ENCODE results near the gene HOXA1.

HOXA1 gene

DNA sequence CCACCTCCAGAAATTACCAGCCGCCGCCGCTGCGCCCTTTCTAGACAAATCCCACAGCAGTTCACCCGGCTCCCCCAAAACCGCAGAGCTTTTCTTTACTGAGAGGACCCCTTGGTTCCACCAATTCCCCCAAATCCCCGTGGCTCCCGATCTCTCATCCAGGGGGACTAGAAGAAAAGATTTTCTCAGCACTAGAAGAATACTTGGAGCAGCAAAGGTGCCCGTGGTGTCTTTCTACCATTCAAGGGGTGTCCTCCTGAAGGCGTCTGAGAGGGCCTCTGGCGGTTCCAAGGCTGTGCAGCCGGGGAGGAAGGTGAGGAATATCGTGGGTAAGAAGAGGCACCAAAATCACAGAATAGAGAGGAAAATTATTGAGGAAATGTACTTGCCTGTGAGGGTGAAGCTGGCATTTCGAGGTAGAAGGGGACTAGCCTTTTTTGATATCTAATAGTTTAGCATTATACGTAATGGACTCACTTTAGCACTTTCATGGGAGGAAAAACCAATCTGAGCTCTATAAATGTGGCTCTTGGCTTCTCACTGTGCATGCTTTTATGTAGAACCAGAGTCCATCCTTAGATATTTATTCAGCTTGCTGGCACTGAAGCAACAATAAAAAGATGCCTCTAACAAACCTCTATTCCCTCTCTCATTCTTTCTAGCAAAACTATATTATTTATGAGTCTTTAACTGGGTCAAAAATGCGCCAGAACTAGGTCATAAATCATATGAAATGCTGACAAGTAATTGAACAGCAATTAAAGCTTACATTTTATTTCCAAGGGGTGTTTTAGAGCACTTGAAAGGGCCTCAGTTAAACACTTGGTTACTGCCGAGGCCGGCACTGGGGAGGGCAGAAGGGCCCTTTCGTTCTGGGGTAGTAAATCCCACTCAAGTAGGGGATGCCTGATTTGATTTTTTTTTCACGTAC, 20.5 kb upstream of the HOXA1 start:
- DNase-seq = no peak

DNA sequence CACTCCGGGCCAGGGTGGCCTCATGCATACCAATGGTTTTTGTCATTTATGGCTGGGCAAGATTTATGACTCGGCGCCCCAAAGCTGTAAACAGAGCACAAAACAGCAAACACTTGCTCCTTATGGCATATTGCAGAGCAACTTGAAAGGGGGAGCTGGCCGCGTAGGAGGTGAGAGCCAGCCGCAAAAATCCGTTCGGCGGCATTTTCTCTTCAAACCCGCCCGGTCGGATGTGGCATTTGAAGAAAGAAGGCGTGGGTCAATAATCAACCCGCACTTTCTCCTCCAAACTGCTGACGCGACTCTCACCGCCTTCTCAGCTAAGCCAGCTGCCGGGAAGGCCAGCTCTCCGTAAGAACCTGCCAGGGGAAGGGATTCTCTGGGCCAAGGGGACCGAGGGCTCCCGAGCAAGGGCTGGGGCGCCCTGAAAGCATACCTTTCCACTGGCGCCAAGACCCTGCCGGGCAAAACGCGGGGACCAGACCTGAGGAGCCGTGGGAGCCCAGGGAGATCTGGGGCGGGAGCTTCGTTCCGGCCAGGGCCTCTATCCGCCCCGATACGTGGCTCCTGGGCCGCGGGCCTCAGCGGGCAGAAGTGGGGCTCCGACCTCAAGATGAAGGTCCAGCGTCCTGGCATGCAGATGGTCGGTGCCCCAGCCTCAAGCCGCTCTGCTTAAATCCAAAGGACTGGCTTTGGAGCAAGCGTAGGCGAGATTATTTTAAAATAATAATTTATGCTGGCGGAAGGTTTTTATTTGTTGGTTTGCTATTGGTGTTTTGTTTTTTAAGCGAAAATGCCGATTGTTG, 19.6 kb upstream of the HOXA1 start:
- no peak for DNase-seq

DNA sequence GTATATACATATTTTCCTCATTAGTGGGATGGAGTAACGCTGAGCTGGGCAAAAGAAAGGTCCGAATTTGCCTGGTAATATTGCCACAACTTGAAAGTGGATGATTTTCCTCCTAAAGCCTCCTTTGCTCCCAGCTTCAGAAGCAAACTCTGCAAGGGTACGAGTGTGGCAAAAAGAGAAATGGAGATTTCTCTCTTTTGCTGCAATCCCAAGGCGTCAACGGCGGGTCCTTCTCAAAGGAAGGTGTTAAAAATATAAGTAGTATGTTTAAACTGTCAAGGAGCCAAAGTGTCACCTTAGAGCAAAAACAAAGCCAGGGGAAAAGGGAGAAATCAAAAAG, 19.1 kb upstream of the HOXA1 start:
- DNase-seq = no peak

DNA sequence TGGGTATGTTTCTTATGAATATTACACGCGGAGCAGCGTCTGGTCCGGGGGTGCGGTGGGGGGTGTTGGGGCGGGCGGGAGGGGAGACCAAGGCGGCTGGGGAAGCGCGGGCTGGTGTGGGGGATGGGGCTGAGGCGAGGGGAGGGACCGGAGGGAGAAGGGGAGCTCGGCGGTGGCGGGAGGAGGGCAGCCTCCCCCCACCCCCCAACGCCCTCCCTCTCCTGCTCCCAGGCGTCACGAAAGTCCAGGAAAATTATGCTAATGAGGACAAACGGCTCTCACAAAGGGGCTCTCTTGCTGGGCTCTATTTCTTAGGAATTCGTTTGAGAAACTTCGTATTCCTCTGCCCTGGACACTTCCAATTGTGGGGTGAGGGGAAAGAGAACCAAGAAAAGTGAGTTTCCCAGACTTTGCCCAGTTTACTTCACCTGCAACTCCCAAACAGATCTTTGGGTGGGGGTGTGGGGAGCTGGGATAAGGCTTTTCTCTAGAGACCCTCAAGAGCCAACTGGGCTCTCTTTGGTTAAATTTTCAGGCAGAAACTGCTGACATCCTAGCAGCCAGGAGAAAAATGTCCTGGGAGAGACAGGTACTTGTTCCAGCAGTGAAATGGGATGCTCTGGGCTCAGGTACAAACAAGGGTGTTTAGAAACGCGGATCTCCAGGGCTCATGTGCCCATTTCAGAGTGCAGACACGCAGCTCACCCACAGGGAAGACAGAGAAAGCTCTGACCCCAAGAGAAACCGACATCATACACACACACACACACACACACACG, 18.4 kb upstream of the HOXA1 start:
- DNase-seq = no peak

DNA sequence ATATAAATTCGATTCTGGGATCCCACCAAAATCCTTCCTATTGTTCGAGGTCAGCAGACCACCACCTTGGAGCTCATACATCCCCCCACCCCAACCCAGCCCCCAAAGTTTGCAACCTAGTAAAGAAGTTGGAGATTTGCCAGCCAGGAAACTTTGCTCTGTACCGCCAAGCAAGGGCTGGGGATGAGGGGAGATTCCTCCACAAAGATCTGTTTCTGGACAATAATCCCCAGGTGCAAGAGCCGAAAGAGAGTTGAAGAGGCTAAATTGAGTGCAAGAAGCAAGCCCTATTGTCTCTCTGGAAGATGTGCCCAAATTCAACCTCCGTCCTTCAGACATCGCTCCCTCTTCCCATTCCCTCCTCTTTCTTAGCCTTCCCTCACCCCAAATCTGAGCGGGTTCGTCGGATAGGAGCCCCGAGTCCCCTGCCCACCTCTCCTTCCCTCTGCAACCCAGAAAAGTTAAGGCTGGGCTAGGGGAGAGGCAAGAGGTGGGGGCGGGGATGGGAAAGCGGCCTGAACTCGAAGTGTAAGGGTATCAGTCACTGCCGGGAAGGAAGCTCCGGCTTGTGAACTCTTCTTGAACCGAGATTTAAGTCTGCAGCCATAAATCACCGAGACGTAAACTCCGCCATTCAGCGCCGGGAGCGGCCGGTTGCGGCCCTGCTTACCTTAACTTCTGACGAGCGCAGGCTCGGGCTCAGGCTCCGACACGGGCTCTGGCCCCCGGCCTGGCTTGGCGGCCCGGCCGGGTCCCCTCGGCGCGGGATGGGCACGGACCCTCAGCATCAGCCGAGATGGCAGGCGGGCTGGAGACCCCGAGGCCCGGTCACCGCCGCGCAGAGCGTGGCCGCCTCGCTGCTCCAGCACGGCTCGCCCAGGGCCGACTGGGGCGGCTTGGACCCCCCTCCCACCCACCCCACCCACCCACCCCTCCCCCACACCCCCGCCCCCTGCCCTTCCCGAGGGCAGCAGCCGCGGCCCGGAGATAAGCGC, 17.5 kb upstream of the HOXA1 start:
- peak; percentile 16 for DNase-seq

DNA sequence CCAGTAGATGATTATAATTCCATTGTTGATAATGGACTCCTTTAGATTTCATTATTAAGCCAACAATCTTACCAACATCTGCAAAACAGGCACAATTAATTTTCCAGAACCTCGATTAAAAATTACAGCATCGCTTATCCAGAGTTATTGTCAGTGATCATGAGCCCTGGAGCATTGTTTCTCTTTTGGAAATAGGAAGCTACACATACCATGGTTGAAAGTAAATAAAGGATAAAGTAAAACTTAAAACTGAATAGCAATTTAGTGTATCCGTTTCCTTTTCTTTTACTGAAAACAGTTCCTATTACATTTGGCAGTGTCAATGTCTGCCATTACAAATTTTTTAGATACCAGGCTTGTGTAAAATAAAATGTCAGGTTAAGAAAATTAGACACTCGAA, 16.6 kb upstream of the HOXA1 start:
- DNase-seq = no peak

DNA sequence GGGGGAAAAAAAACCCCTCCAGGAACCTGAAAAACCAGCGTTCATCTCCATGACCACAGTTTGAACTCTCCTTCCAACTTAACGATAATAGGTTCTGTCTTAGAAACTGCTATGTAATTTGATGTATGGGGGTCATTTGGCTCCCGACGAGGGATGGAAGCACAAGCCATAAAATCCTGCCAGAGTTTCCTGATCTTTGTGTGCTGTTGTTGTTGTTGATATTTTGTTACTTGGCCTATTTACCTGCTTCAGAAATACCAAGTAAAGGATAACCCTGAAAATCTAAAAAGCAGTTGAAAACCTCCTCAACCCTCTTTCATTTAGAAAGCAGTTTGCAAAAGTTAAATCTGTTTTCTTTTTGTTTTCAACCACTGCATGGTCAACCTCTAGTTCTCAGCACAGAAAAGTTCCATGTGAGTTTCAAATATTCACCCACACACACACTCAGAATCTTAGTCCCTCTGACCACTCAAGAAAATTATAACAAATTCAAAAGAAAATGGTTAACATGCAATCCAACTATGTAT, 16.0 kb upstream of the HOXA1 start:
- DNase-seq = no peak

DNA sequence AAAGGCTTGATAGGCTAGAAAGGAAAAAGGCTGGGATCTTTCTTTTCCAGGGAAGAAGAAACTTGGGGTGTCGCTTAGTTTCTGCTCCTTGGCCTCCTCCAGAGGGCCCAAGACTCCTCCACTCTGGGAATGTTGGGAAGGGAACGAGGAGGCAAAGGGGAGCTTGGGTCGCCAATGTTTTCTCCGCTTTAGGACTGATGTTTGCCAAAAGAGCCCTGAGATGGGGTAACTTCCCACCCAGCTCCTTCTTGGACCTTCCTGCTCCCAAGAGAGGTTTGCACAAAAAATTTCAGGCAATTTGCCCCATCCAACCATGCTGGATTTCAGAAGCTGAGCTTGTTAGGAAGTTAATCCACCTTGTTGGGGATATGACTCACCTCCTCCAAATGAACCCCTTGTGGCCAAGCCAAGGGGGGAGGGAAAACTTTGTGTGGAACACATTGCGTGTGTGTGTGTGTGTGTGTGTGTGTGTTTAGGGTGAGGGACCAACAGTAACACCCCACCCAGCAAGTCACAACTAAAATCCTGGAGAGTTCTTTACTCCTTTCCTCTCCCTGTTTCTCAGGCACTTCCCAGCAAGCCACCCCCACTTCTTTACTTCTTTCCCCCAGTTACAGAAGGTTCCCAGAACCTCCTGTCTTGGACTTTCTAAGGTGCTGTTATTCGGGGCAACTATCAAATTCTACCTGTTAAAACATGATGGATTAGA, 15.4 kb upstream of the HOXA1 start:
- no peak for DNase-seq

DNA sequence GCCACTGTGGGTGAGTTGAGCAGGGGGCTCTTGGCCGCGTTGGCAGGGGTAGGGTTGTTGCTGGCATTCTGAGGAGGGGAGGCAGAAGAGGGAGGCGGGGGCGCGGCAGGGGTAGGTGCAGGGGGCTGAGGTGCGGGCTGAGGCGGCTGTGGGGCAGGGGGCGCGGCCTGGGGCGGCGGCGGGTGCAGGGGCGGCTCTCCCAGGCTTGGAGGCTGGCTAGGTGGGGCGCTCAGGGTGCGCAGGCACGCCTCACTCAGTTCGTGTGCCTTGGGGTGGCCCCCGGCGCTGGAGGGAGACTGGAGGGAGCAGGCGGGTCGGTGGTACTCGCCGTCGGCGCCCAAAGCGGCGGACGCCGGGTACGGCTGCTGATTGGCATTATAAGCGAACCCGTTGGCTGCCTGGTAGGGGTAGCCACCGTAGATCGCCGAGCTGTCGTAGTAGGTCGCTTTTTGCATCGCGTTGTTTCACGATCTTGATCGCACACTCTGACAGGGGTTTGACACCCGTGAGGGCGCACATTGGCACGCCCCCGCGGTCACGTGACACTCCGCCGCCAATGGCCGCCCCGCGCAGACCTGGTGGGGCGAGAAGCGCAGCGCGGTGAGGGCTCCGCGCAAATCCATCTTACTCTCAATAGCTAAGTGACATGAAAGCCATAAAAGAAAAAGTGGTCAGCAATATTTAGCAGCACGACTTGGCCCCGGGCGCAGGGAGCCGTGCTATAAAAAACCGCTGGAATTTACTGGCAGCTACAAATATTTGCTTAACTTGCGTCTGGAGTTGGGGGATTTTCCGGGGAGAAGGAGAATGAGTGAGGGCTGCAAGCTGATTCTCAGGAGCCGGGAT, 14.6 kb upstream of the HOXA1 start:
- no peak for DNase-seq

DNA sequence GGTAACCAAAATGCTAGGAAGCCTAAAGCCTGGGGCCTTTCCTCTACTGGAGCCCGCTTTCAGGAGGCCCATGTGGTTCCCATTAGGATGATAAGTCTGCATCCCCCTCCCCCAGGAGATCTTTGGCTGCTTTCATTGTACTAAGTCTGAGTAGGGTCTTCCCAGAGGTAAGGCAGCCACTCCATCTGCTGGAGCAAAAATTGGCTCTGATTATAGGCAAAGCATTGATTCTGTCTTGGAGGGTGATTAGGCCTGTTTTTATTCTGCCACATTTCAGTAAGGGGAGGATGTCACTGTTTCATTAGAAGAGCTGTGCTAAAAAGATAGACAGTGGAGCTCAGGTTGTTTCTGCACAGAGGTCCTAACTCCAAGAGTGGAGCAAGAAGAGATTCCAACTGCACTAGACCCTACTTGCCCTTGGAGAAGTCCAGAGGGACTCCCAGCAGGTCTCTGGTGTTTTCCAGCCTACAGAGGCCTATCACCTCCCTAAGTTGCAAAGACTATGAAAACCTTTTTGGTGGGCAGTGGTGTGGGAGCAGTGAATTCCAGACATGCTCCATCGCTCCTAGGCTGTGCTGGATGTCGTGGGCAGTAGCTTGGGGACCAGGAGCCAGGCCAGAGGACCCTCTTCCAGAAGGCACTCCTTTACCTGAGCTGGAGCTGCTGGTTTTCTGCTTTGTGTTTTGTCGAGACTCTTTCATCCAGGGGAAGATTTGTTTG, 13.8 kb upstream of the HOXA1 start:
- no peak for DNase-seq

DNA sequence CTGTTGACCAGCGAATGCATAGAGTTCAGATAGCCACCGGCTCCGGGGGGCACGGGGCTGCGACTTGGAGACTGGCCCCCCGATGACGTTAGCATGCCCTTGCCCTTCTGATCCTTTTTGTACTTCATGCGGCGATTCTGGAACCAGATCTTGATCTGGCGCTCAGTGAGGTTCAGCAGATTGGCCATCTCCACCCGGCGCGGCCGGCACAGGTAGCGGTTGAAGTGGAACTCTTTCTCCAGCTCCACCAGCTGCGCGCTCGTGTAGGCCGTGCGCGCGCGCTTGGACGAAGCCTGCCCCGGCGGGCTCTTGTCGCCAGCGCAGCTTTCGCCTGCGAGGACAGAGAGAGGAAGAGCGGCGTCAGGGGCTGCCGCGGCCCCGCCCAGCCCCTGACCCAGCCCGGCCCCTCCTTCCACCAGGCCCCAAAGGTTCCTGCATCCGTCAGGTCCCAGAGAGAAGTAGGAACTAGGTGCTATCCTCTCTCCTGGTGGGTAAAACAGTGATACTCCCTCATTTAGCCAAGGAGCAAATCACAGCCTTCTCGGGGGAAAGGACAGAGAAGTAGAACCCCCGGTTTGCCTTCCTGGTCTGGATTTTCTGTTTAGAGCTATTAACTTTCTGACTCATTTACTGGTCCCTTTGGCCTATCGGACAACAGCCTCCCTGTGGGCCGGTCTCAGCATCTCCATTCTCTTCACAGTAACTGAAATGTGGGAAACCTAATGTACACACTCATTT, 12.8 kb upstream of the HOXA1 start:
- DNase-seq = no peak

DNA sequence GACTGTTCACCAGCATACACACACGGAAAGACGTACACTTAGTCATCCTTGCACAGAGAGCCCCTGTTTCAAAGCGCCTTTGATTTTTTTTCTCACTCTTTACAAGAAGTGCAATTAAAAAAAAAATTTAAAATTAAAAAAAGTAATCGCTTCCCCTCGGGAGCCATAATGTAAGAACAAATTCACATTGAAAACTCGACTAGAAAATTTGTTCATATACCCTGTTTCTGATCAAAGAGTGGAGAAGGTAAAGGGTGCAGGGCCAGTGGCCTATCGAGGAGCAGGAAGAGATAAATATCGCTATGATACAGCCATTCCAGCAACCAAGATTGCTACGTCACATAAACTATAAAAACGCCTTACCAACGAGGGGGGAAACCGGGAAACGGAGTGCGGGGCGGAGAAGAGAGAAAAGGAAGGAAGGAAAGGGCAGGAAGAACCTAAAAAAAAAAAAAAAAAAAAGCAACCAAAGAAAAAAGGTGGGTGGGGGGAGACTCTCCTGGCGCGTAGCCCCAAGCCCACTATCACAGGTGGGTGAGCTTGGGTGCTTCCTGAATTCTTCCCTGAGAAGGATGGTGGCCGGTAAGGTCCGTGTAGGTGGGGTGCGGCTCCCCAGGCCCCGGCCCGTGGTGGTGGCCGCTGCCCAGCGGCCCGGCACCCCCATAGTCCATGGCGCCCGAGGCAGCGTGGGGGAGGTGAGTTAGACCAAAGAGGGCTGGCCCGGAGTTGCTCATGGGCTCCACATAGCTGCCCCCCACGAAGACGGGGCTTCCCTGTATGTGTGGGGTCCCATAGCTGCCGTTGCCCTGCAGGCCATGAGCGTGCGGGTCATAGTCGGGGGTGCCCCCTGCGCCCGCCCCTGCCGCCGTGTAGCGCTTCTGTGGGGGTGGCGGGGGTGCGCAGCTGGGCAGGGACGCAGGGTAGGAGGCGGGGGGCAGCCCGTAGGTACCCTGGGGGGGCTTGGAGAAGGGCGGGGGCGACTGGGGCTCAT, 11.9 kb upstream of the HOXA1 start:
- no peak for DNase-seq

DNA sequence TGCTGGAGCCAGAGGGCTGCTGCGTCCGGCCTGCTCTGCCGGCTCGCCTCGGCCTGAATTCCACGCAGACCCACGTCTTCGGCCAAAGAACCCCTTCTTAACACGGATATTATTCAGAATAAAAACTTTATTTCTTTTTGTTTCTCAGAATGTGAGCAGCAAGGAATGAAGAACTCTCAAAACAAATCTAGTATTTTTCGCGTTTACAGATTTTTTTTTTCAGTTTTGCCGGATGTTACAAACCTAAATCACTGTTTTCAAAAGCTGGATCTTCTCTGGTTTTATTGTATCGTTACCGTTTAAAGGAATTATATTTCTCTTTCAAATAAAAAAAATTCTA, 11.1 kb upstream of the HOXA1 start:
- DNase-seq = no peak

DNA sequence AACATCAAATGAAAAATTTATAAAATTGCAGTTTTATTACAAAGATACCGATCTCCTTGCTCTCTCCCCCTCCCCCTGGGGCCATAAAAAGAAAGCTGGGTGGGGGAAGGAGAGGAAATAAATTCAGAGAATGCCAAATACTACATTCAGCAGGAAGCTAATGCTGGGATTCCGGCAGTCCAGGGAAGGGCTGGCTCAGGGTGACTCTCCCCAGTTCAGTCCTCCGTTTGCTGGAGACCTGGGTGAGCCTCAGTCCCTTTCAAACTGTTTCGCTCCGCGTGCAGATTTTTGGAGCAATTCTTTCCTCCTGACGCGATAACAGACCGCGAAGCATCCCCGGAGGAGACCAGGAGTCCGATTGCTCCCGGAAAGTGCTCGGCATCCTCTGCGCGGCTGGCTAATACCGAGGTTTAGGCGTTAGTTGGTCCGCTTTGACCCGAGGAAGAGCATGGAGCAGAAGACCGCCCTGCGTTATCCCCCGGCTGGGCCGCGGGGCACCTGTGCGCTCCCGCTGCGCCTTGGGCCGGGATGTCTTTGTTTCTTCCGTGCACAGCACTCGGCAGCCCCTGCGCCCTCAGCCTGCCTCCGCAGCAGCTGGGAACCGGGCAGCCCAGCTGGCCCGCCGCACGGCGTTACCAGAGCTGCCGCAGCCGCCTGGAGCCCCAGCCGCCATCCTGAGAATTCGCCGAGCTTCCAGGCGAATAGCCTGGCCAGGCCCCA, 10.5 kb upstream of the HOXA1 start:
- no peak for DNase-seq

DNA sequence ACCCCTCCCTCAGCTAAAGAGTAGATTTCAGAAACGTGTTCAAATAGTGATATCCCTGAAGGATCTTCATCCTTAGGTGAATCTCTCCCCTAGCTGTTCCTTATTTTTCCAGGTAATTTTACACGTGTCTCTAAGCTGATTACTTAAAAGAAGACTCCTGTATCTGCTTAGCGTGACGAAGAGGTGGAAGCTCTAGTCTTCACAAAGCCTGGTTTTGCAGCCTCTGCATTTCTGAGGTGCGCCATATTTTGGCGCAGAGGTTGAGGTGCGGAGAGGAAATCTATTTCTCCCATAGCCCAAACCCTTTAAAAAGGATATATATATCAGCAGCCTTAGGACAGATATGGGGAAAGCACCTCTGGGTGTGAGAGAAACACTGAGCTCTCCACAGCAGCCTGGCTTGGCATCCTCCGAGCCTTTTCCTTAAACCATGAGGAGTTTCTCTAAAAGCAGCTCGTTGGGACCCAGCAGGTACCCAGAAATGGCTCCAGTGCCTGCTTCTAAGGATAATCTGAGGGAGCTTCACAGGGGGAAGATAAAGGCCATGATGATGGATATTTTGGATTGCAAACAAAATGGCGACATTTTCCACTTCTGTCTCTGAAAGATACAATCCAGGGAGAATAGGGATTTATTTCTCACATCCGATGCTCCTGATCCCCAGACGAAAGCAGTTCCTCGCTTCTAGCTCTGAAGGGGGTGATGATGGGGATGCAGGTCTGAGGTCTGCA, 9.7 kb upstream of the HOXA1 start:
- DNase-seq = no peak

DNA sequence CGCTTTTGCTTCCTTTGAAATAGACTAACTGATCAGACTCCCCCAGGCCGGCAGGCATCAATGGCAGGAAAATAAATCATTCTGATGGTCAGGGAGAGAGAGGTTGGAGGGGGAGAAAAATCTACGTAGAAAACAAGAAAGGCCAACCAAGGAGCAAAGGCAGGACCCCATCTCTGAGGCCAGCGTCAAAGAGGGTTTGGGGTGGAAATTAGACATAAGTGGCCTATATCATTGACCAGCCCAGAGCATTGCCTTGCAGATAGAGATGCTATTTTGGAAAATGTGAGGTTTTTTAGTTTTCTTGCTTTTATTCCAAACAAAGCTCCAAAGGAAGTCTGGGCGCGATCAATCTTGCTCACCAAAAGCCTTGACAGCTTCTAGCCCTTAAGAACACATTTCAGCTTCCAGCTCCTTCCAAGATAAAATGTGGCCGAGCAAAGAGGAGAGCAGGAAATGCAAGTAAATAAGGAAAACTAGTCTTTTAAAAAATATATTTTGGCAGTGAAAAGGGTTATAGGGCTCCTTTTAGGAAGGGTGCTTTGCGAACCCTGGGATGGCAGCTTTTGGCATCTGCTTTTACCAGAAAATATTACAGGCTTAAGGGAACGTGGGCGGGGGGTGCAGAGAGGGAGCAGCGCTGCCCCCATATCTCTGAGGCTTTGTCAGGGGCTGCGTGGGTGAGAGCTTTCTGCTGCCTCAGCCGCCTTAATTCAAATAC, 8.7 kb upstream of the HOXA1 start:
- no peak for DNase-seq

Measured in NCI-H1436 (cell line).